ENCODE measurements around the gene MVD. TPM values are rescaled to one million over a fixed set of nuclear protein-coding genes. Genes with fewer than 3 reads are reported as not detected.

The MVD gene
- polyA plus RNA-seq, 4 donors = 24.9 to 41.0 (median 37.7) TPM

- no peak for DNase-seq (ENCODE audit: low read depth in 4 of 4, low spot score in 2 of 4)
Observed at GRCh38 chr16:88697831-88698615, 35.1 kb upstream of the MVD start.

GRCh38 chr16:88697116-88697830, 34.4 kb upstream of the MVD start:
- DNase-seq (ENCODE audit: low read depth in 4 of 4, low spot score in 2 of 4) = no peak

- no peak for DNase-seq (ENCODE audit: low read depth in 4 of 4, low spot score in 2 of 4)
Observed at GRCh38 chr16:88696441-88696840, 33.5 kb upstream of the MVD start.

- no peak for DNase-seq (ENCODE audit: low read depth in 4 of 4, low spot score in 2 of 4)
Observed at GRCh38 chr16:88695753-88696152, 32.9 kb upstream of the MVD start.

GRCh38 chr16:88695218-88695617, 32.3 kb upstream of the MVD start:
- no peak for DNase-seq (ENCODE audit: low read depth in 4 of 4, low spot score in 2 of 4)

- DNase-seq (ENCODE audit: low read depth in 4 of 4, low spot score in 2 of 4) = no peak
Observed at GRCh38 chr16:88694221-88695087, 31.6 kb upstream of the MVD start.

GRCh38 chr16:88693420-88694177, 30.7 kb upstream of the MVD start:
- no peak for DNase-seq (ENCODE audit: low read depth in 4 of 4, low spot score in 2 of 4)

- no peak for DNase-seq (ENCODE audit: low read depth in 4 of 4, low spot score in 2 of 4)
Observed at GRCh38 chr16:88692861-88693260, 30.0 kb upstream of the MVD start.

- no peak for DNase-seq (ENCODE audit: low read depth in 4 of 4, low spot score in 2 of 4)
Observed at GRCh38 chr16:88691924-88692560, 29.2 kb upstream of the MVD start.

GRCh38 chr16:88691129-88691813, 28.4 kb upstream of the MVD start:
- no peak for DNase-seq (ENCODE audit: low read depth in 4 of 4, low spot score in 2 of 4)

- no peak for DNase-seq (ENCODE audit: low read depth in 4 of 4, low spot score in 2 of 4)
Observed at GRCh38 chr16:88690341-88691128, 27.6 kb upstream of the MVD start.

GRCh38 chr16:88688013-88688778, 25.3 kb upstream of the MVD start:
- no peak for DNase-seq (ENCODE audit: low read depth in 4 of 4, low spot score in 2 of 4)

- DNase-seq (ENCODE audit: low read depth in 4 of 4, low spot score in 2 of 4) = no peak
Observed at GRCh38 chr16:88687676-88688012, 24.8 kb upstream of the MVD start.

- DNase-seq (ENCODE audit: low read depth in 4 of 4, low spot score in 2 of 4) = no peak
Observed at GRCh38 chr16:88687254-88687576, 24.3 kb upstream of the MVD start.

- DNase-seq (ENCODE audit: low read depth in 4 of 4, low spot score in 2 of 4) = peak in 1 of 4 donors; percentile 61
Observed at GRCh38 chr16:88686439-88687253, 23.8 kb upstream of the MVD start, which contains the start of gene SNAI3. Gene SNAI3, minus strand, starts transcription at chr16:88686507. Its CDS starts 101 bp downstream, at chr16:88686406.

GRCh38 chr16:88686062-88686438, 23.2 kb upstream of the MVD start:
- no peak for DNase-seq (ENCODE audit: low read depth in 4 of 4, low spot score in 2 of 4)
